Measurements from ENCODE around the gene SIGLECL1.

Gene SIGLECL1

GRCh38 chr19:51257471-51257870, 6.6 kb downstream of the SIGLECL1 start:
- no peaks in the 10 kb centered on the region for H3K27me3 ChIP-seq (ENCODE audit: control insufficient read depth, insufficient read depth, low read length)
- H3K27ac ChIP-seq (ENCODE audit: low read depth, low read length): no peak overlapping the region
- no peaks in the 10 kb centered on the region for H3K36me3 ChIP-seq (ENCODE audit: control insufficient read depth, insufficient read depth, low read length)
- H3K4me3 ChIP-seq (ENCODE audit: low read length): no peak overlapping the region
- H3K4me1 ChIP-seq (ENCODE audit: control insufficient read depth, insufficient read depth, low read length): no peaks in the 10 kb centered on the region
- H3K9ac ChIP-seq (ENCODE audit: low read length): no peak overlapping the region

GRCh38 chr19:51258165-51259160, 7.6 kb downstream of the SIGLECL1 start:
- Histone ChIP-seq H3K36me3 (ENCODE audit: control insufficient read depth, insufficient read depth, low read length) (no peaks in the 10 kb centered on the region), H3K4me1 (ENCODE audit: control insufficient read depth, insufficient read depth, low read length) (no peaks in the 10 kb centered on the region), H3K4me3 (ENCODE audit: low read length) (no peak overlapping the region), H3K9ac (ENCODE audit: low read length) (no peak overlapping the region), H3K27ac (ENCODE audit: low read depth, low read length) (no peak overlapping the region), H3K27me3 (ENCODE audit: control insufficient read depth, insufficient read depth, low read length) (no peaks in the 10 kb centered on the region)

- Histone ChIP-seq H3K36me3 (ENCODE audit: control insufficient read depth, insufficient read depth, low read length) (no peaks in the 10 kb centered on the region), H3K4me1 (ENCODE audit: control insufficient read depth, insufficient read depth, low read length) (no peaks in the 10 kb centered on the region), H3K27ac (ENCODE audit: low read depth, low read length) (no peak overlapping the region), H3K9ac (ENCODE audit: low read length) (no peak overlapping the region), H3K4me3 (ENCODE audit: low read length) (no peak overlapping the region), H3K27me3 (ENCODE audit: control insufficient read depth, insufficient read depth, low read length) (peaks cover 5% of the 10 kb centered on the region)
These were observed 8.7 kb downstream of the SIGLECL1 start for GRCh38 chr19:51259348-51260245.

- Histone ChIP-seq H3K4me1 (ENCODE audit: control insufficient read depth, insufficient read depth, low read length) (no peaks in the 10 kb centered on the region), H3K27ac (ENCODE audit: low read depth, low read length) (no peak overlapping the region), H3K27me3 (ENCODE audit: control insufficient read depth, insufficient read depth, low read length) (peaks cover 5% of the 10 kb centered on the region), H3K9ac (ENCODE audit: low read length) (no peak overlapping the region), H3K4me3 (ENCODE audit: low read length) (no peak overlapping the region), H3K36me3 (ENCODE audit: control insufficient read depth, insufficient read depth, low read length) (no peaks in the 10 kb centered on the region)
These were observed 12.9 kb downstream of the SIGLECL1 start for GRCh38 chr19:51263808-51264207.

- H3K4me3 ChIP-seq (ENCODE audit: low read length): no peak overlapping the region
- H3K4me1 ChIP-seq (ENCODE audit: control insufficient read depth, insufficient read depth, low read length): no peaks in the 10 kb centered on the region
These were observed 20.2 kb downstream of the SIGLECL1 start for GRCh38 chr19:51271067-51271466.

GRCh38 chr19:51272183-51272810, 21.4 kb downstream of the SIGLECL1 start:
- no peak overlapping the region for H3K9ac ChIP-seq (ENCODE audit: low read length)
- no peaks in the 10 kb centered on the region for H3K4me1 ChIP-seq (ENCODE audit: control insufficient read depth, insufficient read depth, low read length)
- H3K27ac ChIP-seq (ENCODE audit: low read depth, low read length): no peak overlapping the region
- no peaks in the 10 kb centered on the region for H3K36me3 ChIP-seq (ENCODE audit: control insufficient read depth, insufficient read depth, low read length)
- H3K4me3 ChIP-seq (ENCODE audit: low read length): no peak overlapping the region
- no peaks in the 10 kb centered on the region for H3K27me3 ChIP-seq (ENCODE audit: control insufficient read depth, insufficient read depth, low read length)

More at GRCh38 chr19:51271067-51271466, 20.2 kb downstream of the SIGLECL1 start:
- Histone ChIP-seq H3K27me3 (ENCODE audit: control insufficient read depth, insufficient read depth, low read length) (no peaks in the 10 kb centered on the region), H3K9ac (ENCODE audit: low read length) (no peak overlapping the region), H3K36me3 (ENCODE audit: control insufficient read depth, insufficient read depth, low read length) (no peaks in the 10 kb centered on the region), H3K27ac (ENCODE audit: low read depth, low read length) (no peak overlapping the region)

- no peaks in the 10 kb centered on the region for H3K4me1 ChIP-seq (ENCODE audit: control insufficient read depth, insufficient read depth, low read length)
- H3K27me3 ChIP-seq (ENCODE audit: control insufficient read depth, insufficient read depth, low read length): no peaks in the 10 kb centered on the region
- no peak overlapping the region for H3K27ac ChIP-seq (ENCODE audit: low read depth, low read length)
- no peaks in the 10 kb centered on the region for H3K36me3 ChIP-seq (ENCODE audit: control insufficient read depth, insufficient read depth, low read length)
- H3K4me3 ChIP-seq (ENCODE audit: low read length): no peak overlapping the region
- no peak overlapping the region for H3K9ac ChIP-seq (ENCODE audit: low read length)
These were observed 23.3 kb downstream of the SIGLECL1 start for GRCh38 chr19:51274049-51274770.

- Histone ChIP-seq H3K36me3 (ENCODE audit: control insufficient read depth, insufficient read depth, low read length) (no peaks in the 10 kb centered on the region), H3K27ac (ENCODE audit: low read depth, low read length) (no peak overlapping the region), H3K9ac (ENCODE audit: low read length) (no peak overlapping the region), H3K4me3 (ENCODE audit: low read length) (no peak overlapping the region), H3K27me3 (ENCODE audit: control insufficient read depth, insufficient read depth, low read length) (no peaks in the 10 kb centered on the region), H3K4me1 (ENCODE audit: control insufficient read depth, insufficient read depth, low read length) (no peaks in the 10 kb centered on the region)
These were observed 26.2 kb downstream of the SIGLECL1 start for GRCh38 chr19:51277112-51277511.

GRCh38 chr19:51282335-51282734, 31.5 kb downstream of the SIGLECL1 start:
- Histone ChIP-seq H3K9ac (ENCODE audit: low read length) (no peak overlapping the region), H3K27ac (ENCODE audit: low read depth, low read length) (no peak overlapping the region), H3K4me1 (ENCODE audit: control insufficient read depth, insufficient read depth, low read length) (no peaks in the 10 kb centered on the region), H3K27me3 (ENCODE audit: control insufficient read depth, insufficient read depth, low read length) (no peaks in the 10 kb centered on the region), H3K36me3 (ENCODE audit: control insufficient read depth, insufficient read depth, low read length) (no peaks in the 10 kb centered on the region), H3K4me3 (ENCODE audit: low read length) (no peak overlapping the region)

- no peak overlapping the region for H3K4me3 ChIP-seq (ENCODE audit: low read length)
- no peak overlapping the region for H3K27ac ChIP-seq (ENCODE audit: low read depth, low read length)
- no peak overlapping the region for H3K9ac ChIP-seq (ENCODE audit: low read length)
- no peaks in the 10 kb centered on the region for H3K27me3 ChIP-seq (ENCODE audit: control insufficient read depth, insufficient read depth, low read length)
- no peaks in the 10 kb centered on the region for H3K36me3 ChIP-seq (ENCODE audit: control insufficient read depth, insufficient read depth, low read length)
- H3K4me1 ChIP-seq (ENCODE audit: control insufficient read depth, insufficient read depth, low read length): no peaks in the 10 kb centered on the region
These were observed 34.8 kb downstream of the SIGLECL1 start for GRCh38 chr19:51285682-51286081.

GRCh38 chr19:51289635-51290034, 38.8 kb downstream of the SIGLECL1 start:
- Histone ChIP-seq H3K9ac (ENCODE audit: low read length) (no peak overlapping the region), H3K36me3 (ENCODE audit: control insufficient read depth, insufficient read depth, low read length) (no peaks in the 10 kb centered on the region), H3K4me1 (ENCODE audit: control insufficient read depth, insufficient read depth, low read length) (no peaks in the 10 kb centered on the region), H3K27ac (ENCODE audit: low read depth, low read length) (no peak overlapping the region), H3K27me3 (ENCODE audit: control insufficient read depth, insufficient read depth, low read length) (peaks cover 2% of the 10 kb centered on the region), H3K4me3 (ENCODE audit: low read length) (no peak overlapping the region)

All from rectal smooth muscle tissue (tissue), 1 donor.